Measurements from ENCODE around the gene PI4KA. TPM values are rescaled to one million over a fixed set of nuclear protein-coding genes. Genes with fewer than 3 reads are reported as not detected.

The PI4KA gene
- total and polyA plus RNA-seq, 2 experiments from 2014 or later, result 17.1 to 38.1 TPM

- no peaks in the 10 kb centered on the region for H3K9me3 Mint-ChIP-seq
- peaks cover 4% of the 10 kb centered on the region for H3K36me3 Mint-ChIP-seq (ENCODE audit: low read depth)
- no peak overlapping the region for H3K4me3 Mint-ChIP-seq
- Histone ChIP-seq H3K9me2 (ENCODE audit: insufficient read depth) (no peaks in the 10 kb centered on the region), H3K4me1 (ENCODE audit: insufficient read depth) (no peaks in the 10 kb centered on the region), H3K4me3 (no peak overlapping the region), H3F3A (replicated peaks; ENCODE audit: low read depth) (no peaks in the 10 kb centered on the region), H2AFZ (no peak overlapping the region), H3K79me2 (replicated peaks; ENCODE audit: insufficient read depth) (no peaks in the 10 kb centered on the region), H3K27ac (ENCODE audit: low read depth) (no peak overlapping the region), H3K27me3 (ENCODE audit: insufficient read depth) (no peaks in the 10 kb centered on the region), H3K36me3 (ENCODE audit: insufficient read depth) (no peaks in the 10 kb centered on the region; the same call in 1 of the 2 replicates), H3K4me2 (no peak overlapping the region), H4K20me1 (replicated peaks; ENCODE audit: insufficient read depth) (no peaks in the 10 kb centered on the region)
- no peaks in the 10 kb centered on the region for H3K4me1 Mint-ChIP-seq
- peaks cover 6% of the 10 kb centered on the region for H3K27me3 Mint-ChIP-seq (ENCODE audit: insufficient read depth, low read depth, poor library complexity)
- ATAC-seq, result no peak
- H3K27ac Mint-ChIP-seq, result no peak overlapping the region
- TF ChIP-seq CREB1 (CRISPR knock-in tag; IDR thresholded peaks at IDR 0.05; ENCODE audit: low read depth), result no peak
- TF ChIP-seq ZNF462 (CRISPR knock-in tag; IDR thresholded peaks at IDR 0.05), result no peak
- no peak for TF ChIP-seq REST (IDR thresholded peaks at IDR 0.05; ENCODE audit: unreplicated experiment)
- no peak for TF ChIP-seq POLR2AphosphoS5 (IDR thresholded peaks at IDR 0.05; ENCODE audit: low read depth)
- TF ChIP-seq STAT1 (IDR thresholded peaks at IDR 0.05; ENCODE audit: unreplicated experiment), result no peak
- TF ChIP-seq JUNB (IDR thresholded peaks at IDR 0.05; ENCODE audit: unreplicated experiment), result no peak
- TF ChIP-seq CTCF (conservative IDR thresholded peaks at IDR 0.05; ENCODE audit: low read depth in 2 of 2), result no peak
- no peak for TF ChIP-seq NANOG (IDR thresholded peaks at IDR 0.05; ENCODE audit: borderline replicate concordance)
- no peak for TF ChIP-seq ZNF114 (CRISPR knock-in tag; IDR thresholded peaks at IDR 0.05)
- no peak for TF ChIP-seq EZH2phosphoT487 (IDR thresholded peaks at IDR 0.05; ENCODE audit: unreplicated experiment)
- TF ChIP-seq ETS1 (IDR thresholded peaks at IDR 0.05), result no peak
- no peak for TF ChIP-seq ZNF331 (CRISPR knock-in tag; IDR thresholded peaks at IDR 0.05; ENCODE audit: low read depth)
- TF ChIP-seq EZH2 (IDR thresholded peaks at IDR 0.05; ENCODE audit: low read depth, unreplicated experiment), result no peak
- no peak for DNase-seq (ENCODE audit: low spot score)
These were observed 16.7 kb upstream of the PI4KA start for GRCh38 chr22:20875296-20875695.
